SH-SY5Y (cell line): ENCODE measurements around the gene NGRN.

Experiments
- GATA2 ChIP-seq: IDR thresholded peaks from 2 replicates; pipeline ENCODE4 v1.6.1; 2011; ENCODE audit warnings: mild to moderate bottlenecking, low read depth, low read length
- GATA3 ChIP-seq: IDR thresholded peaks from 2 replicates; pipeline ENCODE4 v1.6.1; 2011; ENCODE audit warnings: low read depth, mild to moderate bottlenecking, low read length, moderate library complexity

- TF ChIP-seq GATA2 (no peak), GATA3 (no peak)
Observed at GRCh38 chr15:90309020-90309419, 43.5 kb downstream of the NGRN start.
